Left forelimb (tissue), 1 donor: ENCODE results near the gene SHISA7.
A peak's percentile ranks its signal among the peaks of the same experiment; 100 is the strongest.
"Not testable (repeated sequence)": the region's sequence is repeated elsewhere in the genome, so short reads cannot be mapped to it uniquely, and the experiment has no call there.

Experiments used
- DNase-seq: peaks from one replicate; pipeline ENCODE4 v3.0.0-alpha.2; 2018; ENCODE audit warnings: low spot score

SHISA7 gene

DNA sequence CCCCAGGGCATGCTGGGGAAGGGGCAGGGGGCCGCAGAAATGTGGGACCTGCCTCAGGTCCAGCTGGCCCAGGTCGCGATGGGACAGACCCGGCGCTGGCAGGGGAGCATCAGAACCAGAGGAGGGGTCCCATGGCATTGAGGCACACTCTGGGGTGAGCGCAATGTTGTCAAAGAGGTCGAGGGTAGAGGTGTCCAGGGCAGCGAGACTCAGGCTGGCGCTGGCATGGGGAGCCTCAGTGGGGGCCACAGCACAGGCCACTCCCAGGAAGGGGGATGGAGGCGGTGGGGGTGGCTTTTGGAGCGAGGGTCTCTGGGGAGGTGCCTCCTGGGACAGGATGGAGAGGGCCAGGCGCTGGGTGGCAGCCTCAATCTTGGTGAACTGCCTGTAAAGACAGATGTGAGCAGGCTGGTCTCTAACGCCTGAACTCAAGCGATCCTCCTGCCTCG is 20.5 kb upstream of the SHISA7 start:
- no peak for DNase-seq

DNA sequence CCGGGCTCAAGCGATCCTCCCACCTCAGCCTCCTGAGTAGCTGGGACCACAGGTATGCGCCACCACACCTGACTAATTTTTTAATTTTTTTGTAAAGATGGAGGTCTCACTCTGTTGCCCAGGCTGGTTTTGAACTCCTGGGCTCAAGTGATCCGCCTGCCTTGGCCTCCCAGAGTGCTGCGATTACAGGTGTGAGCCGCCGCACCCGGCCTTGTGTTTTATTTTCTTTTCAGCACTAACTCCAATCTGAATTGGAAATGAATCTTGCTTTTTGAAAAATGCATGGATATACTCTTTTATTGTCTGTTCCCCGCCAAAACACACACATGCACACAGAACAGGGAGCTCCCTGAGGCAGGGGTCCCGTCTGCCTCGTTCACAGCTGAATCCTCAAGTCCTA is 19.6 kb upstream of the SHISA7 start:
- DNase-seq: no peak

DNA sequence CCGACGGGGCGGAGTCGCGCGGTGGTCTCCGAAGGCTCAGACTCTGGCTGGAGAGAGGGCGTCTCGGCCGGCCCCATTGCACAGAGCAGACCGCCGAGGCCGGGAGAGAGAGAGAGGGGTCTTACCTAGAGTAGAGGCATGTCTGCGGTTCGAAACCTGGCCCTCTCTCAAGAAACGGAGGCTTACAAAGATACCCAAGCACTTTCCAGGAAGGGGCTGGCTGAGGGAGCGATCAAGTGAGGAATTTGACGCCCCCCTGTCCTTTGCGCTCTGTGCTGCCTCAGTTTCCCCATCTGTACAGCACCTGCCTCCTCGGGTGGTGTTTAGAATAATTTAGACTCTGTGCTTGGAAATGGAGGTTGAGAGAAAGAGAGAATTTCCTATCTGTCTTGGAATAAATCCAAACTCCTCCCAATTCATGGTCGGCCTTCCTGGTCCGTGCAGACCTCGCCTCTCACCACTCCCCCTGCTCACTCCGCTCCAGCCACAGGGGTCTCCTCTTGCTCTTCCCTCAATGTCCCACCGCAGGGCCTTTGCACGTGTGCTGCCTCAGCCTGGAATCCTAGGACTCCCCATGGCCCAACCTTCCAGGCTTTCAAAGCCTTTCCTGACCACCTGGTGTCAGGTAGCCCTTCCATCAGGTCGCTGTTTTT is 19.0 kb upstream of the SHISA7 start:
- DNase-seq: no peak

DNA sequence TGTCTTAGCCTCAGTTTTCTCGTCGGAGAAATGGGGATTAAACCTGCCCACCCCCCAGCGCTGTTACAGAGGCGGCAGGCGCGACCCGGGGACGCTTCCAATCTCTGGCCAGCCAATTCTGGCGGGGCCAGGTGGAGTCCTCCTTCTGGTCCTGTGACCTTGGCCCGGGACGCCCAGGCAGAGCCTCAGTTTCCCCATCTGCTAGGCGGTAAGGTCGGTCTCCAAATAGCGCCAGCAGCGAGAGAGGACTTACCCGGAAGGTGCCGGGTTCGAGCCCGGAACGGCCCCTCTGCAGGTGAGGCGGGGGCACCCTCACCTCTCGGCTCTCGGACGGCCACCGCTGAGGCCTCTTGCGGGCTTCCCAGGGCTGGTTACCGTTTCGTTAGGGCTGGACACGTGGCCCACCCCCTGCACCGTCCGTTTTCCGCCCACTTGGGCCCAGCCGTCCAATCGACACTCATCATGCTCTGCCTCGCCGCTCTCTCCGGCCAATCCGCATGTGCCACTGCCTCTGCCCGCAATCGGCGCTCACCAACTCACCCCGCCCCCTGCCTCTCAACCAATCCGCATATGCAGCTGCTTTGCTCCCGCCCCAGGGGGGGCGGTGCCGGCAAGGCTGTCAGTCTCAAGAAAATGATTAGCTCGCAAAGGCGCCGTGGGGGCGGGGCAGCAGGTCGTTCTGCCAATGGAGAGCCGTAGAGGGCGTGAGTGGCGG is 18.3 kb upstream of the SHISA7 start, which contains the start of gene ISOC2:
ISOC2 (minus strand) TSS at position 384 of the 715 bp plus-strand sequence. CDS start 5,156 bp downstream, outside the sequence.
- DNase-seq: peak; percentile 100

DNA sequence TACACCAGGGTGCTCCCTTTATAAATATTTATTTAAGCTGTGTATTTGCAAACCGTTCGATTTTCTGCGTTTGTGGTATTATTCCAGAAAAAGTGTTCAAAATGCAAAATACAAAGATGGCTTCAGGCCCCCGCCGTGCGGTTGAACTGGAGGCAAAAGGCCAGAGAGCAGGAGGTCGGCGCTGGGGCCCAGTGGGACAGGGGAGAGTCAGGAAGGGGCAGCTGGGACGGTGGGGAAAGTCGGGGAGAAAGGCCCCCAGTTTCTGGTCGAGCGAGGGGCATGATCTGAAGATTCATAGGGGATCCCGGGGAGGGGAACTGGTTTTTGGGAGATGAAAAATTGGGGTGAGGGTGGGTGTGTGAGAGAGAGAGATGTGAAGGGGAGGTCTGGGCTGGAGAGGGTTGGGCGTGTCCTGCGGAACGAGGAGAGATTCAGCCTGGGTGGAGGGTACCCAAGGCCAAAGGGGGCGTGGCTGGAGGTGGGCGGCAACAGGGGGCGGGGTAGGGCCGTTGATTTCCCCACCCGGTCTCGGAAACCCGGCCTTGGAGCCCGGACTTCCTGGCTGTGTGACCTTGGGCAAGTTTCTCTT is 17.7 kb upstream of the SHISA7 start:
- peak; percentile 91 for DNase-seq

DNA sequence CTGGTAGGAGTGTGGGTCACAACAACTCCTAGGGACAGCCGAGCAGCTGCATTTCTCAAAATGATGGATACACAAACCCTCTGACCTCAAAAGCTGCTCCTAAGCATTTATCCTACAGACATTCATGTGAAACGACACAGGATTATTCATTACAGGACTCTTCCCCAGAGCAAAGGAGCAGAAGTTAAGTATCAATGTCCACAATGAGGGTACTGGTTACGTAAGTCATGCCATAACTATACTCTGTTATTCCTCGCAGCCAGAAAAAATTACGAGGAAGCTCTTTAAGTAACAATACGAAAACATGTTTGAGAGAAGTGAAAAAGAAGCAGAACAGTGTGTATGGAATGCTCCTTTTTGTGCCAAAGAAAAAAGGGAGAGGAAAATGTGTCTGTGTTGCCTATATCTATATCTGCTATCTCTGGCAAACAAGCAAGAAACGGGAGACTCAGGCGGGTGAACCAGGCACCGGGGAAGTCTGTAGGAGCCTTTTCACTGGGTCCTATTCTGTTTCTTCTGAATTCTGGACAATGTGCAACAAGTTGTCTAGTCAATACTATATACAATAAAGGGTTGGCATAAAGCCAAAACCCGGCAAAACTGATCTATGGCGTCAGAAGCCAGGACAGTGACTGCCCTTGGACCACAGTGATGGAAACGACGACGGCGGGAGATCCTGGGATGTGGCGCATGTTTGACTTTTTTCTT is 17.0 kb upstream of the SHISA7 start:
- DNase-seq: peak; percentile 66

DNA sequence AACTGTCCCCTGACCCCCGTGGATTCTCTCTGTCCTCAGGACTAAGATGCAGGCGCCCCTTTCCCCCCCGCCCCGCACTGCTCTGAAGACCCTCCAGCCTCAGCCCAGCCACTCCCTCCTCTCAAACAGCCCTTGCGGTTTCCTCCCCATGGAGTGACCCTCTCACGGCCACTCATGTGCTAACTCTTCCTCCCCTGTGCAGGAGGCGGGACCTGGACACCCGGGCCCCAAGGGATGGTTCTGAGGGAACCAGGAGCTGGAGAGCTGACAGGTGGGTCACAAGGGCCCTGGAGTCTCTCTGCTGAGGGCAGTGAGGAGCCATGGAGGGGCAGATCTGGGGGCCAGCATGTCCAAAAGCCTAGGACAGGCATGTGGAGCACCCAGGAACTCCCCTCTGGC is 16.4 kb upstream of the SHISA7 start:
- DNase-seq: peak; percentile 63

DNA sequence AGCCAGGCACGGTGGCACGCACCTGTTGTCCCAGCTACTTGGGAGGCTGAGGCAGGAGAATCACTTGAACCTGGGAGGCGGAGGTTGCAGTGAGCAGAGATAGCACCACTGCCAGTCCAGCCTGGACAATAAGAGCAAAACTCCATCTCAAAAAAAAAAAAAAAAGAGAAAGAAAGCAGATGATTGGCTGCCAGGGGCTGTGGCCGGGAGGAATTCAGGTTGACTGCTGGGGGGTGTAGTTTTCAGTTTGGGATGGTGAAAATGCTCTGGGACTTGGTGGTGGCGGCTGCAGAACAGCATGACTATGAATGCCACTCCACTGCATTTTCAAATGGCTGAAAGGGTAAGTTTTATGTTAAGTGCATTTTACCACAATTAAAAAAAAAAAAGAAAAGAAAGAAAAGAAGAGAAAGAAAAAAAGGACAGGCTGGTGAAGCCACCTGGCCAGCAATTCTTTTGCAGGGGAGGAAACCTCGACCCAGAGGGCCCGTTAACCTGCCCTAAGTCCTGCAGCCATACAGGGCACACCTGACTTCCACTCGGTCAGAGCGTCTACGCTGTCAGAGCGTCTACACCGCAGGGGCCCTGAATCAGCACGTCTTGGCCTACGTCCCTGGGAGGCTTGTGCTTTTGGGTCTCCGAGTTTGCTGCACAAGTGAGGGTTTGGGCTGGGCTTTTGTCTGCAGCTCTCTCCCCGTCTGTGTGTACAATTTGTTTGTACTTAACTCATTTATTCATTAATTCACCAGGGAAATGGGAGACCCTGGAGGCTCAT is 14.8 kb upstream of the SHISA7 start:
- no peak for DNase-seq

DNA sequence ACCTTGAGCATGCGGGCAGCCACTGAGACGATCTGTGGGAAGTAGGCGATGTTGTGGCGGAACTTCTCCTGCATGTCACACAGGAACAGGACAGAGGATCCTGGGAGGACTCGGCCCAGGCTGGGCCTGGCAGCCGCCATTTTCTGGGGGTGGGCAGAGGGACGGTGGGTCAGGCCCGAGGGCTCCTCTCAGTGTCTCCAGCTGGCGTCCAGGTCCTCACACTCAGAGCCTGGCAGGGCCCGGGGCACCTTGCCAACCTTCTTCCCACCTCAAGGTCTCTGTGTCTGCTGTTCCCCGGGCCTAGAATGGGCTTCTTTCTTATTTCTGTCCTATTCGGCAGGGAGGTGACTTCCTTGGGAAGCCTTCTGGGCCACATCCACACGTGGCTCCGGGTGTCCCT is 13.2 kb upstream of the SHISA7 start:
- DNase-seq: no peak

DNA sequence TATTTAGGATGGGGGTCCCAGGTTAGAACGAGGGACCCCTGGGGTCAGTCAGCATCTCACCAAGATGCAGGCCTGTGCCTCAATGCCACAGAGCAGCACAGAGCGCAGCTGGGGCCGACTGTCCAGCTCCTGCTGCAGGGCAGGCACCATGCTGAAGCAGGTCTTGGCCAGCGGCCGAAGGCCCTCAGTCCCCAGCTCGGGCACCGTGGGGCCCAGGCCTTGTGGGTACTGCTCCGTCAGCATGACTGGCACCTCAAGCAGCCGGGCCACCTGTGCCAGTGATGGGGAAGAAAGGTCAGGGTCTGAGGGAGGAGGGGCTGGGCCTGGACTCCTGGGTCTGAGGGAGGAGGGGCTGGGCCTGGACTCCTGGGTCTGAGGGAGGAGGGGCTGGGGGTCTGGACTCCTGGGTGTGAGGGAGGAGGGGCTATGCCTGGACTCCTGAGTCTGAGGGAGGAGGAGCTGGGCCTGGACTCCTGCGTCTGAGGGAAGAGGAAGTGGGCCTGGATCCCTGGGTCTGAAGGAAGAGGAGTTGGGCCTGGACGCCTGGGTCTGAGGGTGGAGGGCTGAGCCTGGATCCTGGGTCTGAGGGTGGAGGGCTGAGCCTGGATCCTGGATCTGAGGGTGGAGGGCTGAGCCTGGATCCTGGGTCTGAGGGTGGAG is 12.6 kb upstream of the SHISA7 start:
- no peak for DNase-seq

DNA sequence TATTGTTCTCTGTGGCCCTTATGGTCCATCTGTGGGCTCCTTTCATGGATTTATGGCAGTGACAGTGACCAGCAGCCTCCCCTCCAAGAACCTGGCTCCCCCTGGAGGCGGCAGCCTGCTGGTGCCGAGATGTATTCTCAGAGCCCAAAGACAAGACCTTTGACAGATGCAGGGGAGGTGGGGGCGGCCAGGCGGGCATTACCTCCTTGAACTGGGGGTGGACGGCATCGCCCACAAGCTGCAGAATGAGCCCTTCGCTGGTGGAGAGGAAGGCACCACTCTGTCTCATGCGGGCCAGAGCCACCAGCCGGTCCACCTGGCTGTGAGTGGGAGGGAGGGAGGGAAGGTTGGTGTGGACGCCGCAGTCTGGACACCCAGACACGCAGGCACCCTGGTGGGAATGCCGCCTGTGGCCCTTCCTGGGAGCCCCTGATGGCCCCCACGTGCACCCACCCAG is 11.7 kb upstream of the SHISA7 start:
- no peak for DNase-seq

DNA sequence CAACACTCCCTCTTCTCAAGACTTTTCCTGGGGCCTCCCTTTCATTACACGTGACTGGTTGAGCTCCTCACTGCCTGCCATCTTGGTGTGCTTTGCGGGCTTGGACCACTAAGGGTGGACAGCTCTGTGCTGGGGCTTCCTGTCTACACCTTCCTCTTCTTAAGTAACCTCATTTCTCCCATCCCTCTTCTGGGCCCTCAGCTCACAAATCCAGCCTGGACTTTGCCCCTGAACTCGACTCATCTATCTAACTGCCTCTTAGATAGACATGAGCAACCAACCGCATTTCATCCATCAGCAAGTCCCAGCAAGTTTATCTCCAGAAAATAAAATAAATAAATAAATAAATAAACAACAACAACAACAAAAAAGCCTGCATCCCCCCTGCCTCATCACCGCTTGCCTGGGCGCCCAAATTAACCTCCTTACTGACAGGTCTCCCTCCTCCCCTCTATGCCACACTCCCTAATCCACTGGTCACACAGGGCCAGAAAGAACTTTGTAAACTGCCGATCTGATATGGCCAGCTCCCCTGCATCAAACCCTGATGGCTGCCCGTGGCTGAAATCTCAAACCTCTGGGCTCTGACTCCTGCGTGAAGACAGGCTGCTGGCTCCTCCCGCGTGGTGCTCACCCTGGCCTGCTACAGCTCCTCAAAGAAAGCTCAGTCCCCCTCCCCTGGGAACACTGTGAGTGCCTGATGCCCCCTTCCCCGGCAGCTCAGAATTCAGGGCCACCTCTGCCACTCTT is 10.6 kb upstream of the SHISA7 start:
- no peak for DNase-seq

DNA sequence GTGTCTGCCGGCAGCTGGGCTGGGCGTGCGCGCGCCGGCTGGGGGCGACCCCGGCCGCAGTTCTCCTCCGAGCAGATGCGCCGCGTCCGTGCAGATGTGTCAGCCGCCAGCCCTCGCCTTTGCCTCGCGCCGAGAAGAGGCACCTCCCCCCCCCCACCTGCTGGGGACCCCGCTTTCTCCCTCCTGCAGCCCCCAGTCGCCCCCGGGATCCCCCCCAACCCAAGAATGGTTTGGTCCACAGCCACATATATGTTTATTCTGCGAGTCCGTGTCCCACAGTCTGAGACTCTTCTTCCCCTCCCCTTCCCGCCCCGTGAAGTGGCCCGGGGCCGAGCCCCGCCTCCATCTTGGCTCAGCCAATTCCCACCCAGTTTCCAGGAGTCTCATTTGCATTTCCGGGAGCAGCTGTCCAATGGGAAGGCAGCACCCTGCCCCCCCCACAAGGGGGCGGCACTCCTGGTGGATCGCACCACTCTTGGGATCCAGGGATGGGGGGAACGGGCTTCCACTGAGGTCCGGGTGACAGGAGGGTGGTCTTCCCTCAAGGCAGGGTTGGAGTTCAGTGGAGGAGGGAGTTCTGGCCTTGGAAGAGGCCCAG is 9.7 kb upstream of the SHISA7 start:
- peak; percentile 96 for DNase-seq

DNA sequence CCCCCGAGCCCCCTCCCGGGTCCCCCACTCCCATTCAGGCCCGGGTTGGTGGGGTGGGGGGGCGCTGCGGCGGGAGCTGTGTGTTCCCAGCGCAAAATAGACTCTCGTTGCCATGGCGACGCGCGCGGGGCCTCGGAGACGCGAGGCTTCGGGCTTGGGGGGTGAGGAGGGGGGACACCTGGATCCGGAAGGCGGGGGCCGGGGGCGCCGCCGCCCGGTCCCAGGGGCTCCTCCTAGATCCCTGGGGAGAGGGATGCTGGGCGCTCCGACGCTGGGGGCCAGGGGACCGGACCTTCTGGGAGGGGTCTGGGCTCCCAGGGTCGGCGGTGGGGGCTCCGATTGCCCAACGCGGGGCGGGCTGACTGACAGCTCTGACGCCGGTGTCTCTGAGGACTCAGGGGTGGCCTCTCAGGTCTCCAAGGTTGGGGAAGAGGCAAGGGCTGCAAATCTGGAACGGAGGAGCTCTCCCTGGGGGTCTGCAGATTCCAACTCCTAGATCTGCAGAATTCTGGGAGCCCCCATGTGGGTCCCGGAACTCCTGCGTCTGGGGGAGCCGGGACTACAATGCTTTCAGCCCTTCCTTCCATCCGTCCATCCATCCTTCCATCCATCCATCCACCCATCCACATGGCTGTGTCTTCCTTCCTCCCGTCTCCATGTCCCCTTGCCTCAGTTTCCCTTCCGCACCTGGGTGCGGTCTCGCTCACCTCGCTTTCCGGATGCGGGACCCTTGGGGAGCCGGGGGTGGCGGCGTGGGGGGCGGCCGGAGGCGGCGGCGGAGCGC is 9.1 kb upstream of the SHISA7 start:
- no peak for DNase-seq

DNA sequence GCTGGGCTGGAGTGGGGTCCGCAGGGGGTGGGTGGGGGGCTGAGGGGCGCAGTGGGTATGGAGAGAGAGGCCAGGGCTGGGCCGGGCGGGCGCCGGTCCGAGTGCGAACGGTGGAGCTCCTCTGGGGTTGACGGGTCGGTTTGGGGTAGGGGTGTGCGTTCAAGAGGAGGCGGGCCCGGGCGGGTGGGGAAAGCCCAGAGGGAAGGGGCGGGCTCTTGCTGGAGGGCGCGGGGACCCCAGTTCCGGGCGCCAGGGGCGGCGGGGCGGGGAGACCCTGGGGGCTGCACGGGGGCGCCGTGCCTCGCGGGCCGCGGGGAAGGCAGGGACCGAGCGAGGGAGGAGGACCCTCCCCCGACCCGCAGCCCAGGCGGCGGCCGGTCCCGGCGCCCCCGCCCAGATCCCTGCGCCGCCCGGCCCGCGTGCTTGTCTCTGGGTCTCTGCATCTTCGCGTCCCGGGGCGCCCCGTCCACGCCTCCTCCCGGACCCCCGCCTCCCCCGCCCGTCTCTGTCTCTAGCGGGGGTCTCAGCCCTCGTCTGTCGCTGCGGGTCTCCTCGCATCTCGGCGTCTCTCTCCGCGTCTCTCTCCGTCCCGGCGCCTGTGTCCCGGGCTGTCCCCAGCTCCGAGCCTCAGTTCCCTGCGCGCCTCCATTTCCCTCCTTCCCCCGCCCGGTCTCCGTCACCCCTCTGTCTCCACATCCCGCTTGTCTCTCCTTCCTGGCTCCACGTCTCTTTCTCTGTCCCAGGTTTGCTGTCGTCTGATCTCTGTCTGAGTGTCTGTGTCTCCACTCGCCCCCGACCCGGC is 8.3 kb upstream of the SHISA7 start:
- no peak for DNase-seq

DNA sequence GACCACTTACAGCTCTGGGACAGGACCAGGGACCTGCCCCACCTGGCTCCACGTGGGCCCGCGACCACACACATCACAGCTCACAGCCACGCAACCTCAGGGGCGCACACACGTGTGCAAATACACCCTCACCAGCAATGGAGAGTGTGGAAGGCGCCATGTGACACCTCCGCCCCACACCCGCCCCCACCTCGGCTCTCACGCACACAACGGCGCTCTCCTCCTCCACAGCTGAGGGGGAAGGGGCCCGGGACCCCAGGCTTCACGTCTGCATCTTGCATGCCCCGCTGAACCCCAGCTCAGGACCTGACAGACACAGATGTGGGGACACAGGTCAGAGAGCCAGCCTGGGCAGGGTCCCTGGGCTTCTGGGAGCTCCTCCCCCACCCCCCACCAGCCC is 6.4 kb upstream of the SHISA7 start:
- DNase-seq: no peak

DNA sequence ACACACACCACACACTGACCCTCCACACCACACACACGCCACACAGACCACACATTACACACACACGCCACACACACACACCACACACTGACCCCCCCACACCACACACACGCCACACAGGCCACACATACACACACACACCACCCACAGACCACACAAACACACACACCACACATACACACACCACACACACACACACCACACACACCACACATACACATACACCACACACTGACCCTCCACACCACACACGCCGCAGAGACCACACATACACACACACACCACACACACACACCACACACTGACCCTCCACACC is 5.0 kb upstream of the SHISA7 start:
- not testable (repeated sequence) for DNase-seq

DNA sequence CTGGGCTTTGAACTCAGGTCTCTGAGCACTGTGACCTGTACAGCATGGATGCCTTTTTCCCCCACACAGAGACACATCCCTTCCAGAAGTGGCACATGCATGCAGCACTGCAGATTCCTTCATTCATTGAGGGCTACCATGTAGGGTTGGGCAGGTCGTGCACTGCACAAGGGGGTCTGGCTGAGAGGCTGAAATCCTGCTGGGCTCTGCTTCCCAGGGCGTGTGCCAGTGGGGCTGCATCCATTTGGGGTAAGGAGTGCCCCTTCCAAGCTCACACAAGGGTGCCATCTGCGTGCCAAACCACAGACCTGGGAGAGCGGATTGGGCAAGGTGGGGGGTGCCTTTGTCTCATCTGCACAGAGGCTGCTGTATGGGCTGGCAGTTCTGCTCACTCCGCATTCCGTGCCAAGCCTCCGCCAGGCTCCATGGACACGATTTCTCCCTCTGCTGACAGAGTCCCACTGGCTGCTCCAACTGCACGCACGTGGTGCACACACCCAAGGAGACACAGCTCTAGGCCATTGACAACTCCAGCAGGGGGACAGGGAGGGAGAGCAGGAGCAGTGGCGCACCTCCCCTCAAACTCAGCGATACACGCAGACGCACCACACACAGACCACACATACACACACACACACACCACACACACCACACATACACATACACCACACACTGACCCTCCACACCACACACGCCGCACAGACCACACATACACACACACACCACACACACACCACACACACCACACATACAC is 4.5 kb upstream of the SHISA7 start:
- no peak for DNase-seq
